Hematopoietic multipotent progenitor cell treated with erythropoietin and hydrocortisone succinate and interleukin-3 and kit ligand, for 6 days (in vitro differentiated cells): ENCODE measurements around the gene SEMA5A.

Source experiments
- DNase-seq: peaks from one replicate; pipeline ENCODE4 v3.0.0-alpha.2; 2015

SEMA5A gene

DNA sequence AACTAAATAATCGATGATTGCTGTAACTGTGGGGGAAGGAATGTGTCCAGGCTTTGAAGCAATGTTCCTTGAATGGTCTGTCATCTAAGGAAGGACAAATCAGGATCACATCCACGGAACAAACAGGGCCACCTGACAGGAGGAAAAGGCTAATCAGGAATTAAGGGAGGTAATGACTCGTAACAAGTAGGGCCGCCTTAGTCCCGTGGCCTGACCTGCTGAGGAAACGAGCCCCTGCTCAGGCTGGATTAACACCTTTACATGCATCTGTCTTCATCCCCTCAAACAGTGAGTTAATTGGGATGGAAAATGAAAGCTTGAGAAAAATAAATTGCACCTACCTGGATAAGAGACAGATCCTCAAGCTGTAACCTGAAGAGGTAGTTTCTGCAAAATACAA, 227.8 kb downstream of the SEMA5A start:
- DNase-seq: no peak

DNA sequence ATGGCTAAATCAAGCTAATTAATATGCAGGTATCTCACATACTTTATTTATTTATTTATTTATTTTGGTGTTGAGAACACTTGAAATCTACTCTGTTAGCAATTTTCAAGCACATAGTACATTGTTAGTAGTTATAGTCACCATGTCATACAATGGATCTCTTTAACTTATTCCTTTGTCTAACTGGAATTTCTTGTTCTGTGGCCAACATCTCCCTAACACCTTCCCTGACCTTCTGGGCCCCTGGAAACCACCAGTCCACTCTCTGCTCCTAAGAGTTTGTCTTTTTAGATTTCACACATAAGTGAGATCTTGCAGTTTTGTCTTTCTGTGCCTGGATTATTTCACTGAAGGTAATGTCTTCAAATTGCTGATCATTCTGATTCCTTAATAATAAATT, 229.1 kb downstream of the SEMA5A start:
- DNase-seq: no peak

DNA sequence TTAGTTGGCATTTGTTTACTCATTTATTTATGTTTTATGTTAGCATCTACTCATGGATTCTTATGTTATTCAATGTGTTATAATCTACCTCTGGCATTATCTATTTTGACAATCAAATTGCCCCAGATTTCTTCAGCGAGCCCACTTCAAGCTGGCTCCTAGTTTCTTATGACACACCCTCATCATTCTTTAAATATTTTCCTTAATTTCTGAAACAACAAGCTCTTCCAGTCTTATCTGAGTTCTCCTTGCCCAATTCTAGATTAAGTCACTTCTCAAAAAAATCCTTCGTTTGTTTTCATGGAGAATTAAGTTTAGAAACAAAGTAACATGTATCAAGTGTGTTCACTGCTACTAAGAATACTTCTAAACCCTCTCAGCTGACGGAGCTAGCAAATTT, 229.8 kb downstream of the SEMA5A start:
- DNase-seq: no peak

DNA sequence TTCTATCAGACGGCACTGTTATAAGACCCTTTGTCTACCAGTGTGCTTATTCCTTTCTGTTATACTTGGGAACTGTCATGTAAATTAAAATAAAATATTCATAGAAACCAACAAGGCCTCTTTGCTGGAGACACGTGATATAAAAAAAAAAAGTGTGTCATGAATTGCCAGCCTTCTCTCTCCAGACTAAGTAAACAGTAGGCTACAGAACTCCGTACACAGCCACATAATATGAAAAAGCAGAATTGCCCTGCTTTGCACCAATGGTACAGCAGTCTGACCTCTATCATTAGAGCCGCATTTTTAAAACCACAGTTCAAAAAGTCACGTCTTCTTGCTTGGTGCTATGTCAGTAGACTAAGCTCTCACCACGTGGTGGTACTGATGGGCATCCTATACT, 231.3 kb downstream of the SEMA5A start:
- no peak for DNase-seq

DNA sequence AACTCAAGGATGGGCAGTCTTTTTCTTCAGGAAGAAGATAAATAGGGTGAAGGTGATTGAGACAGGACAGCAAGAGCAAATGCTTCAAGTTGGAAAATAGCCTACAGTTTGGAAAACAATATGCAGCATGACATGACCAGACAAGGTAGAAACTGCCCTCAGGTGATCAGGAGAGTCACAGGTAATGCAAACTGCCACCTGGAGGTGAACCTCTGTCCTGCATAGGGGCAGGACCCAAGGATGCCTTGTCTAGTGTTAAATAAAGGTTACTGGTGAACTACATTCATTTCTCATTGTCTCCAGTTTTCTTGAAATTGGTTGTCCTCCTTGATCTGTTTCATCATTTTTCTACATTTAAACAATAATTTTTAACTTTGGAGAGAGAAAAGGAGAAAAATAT, 232.1 kb downstream of the SEMA5A start:
- DNase-seq: no peak

GRCh38 chr5:9307150-9307549, 238.7 kb downstream of the SEMA5A start:
- no peak for DNase-seq

- no peak for DNase-seq
Measured at GRCh38 chr5:9302218-9302617, 243.7 kb downstream of the SEMA5A start.

DNA sequence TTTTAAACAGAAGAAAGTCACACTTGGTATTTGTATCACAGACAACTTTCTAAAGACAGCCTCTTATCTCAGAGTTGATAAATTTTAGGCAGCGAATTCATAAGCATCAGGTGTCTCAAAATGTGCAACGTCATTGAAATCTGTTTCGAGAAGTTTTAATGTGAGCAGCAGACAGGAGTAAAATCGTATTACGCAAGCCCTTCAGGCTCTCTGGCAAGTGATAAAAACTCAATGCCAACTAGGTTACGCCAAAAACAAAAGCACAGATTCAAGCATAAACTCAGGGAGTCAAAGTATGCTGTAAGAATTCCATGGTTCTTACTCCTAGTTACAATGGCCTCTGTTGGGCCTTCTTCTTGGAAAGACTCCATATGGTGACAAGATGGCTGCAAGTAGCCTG, 244.7 kb downstream of the SEMA5A start:
- no peak for DNase-seq

DNA sequence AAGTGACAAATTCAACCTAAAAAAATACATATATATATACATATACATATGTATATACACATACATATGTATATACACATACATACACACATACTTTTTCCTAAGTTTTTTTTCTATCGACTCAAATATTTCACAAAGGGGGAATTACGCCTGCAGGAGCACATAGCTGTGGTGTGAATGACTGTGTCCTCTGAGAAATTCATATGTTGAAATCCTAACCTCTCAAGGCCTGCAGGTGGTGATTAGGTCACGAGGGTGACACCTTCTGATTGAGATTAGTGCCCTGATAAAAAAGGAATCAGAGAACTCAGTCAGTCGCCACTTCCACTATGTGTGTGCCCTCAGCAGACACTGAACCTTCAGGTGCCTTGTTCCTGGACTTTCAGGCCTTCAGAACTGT, 248.7 kb downstream of the SEMA5A start:
- DNase-seq: no peak

DNA sequence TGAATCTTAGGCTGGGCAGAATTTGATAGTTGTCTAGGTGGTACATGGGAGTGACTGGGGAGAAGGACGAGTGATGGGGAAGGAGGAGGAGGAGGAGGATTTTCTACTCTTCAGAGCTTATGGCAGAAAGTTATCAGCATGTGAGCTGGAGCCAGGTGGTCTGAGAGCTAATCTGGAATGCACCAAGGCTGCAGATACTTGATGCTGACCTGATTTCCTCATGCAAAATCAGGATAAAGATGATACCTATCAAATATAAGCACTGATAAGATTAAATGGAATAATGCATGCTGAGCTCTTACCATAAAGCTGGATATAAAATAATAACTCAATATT, 250.4 kb downstream of the SEMA5A start:
- DNase-seq: no peak

- DNase-seq: no peak
Measured at GRCh38 chr5:9294793-9295465, 250.9 kb downstream of the SEMA5A start.

DNA sequence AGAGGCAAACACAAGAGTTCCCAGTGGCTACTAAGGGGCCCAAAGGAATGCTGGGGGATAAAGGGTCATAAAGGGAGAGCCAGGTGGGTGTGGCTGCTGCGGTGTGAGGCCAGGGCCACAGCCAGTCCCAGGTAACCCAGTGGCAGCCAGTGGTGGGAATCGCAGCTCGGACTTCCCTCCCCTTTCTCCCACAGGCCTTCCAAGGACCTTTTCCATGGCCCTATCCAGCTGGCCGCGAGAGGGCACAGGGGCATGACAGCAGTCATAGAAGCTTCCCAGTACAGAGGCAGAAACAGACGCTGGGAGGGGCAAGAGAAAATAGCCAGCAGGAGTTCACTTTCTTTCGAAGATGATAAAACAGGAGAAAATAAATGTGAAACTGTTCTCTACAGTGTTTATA, 257.6 kb downstream of the SEMA5A start:
- no peak for DNase-seq

DNA sequence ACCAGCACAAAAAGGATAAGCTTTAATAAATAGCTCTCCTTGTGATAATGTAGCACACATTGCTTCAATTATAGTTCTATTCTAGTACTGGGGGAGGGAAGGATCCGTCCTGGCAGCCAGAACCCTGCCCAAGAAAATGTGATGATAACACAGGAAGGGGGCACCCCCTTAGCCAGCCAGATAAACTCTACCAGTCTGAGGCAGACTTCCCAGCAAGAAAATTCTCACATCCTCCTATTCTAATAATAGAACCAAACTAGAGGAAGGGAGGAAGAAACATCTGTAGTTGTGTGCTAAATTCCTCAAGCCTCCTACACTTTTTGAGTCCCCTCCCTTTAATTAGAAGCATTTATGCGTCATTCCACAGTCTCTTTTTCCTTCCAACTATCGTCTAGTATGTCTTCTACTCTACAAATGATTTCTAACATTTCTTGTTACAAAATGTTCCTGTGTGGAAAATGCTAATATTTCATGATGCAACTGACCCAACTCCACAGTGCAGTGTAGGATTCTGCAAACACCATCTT, 261.0 kb downstream of the SEMA5A start:
- no peak for DNase-seq

- DNase-seq: no peak
Measured at GRCh38 chr5:9284272-9284671, 261.6 kb downstream of the SEMA5A start.

DNA sequence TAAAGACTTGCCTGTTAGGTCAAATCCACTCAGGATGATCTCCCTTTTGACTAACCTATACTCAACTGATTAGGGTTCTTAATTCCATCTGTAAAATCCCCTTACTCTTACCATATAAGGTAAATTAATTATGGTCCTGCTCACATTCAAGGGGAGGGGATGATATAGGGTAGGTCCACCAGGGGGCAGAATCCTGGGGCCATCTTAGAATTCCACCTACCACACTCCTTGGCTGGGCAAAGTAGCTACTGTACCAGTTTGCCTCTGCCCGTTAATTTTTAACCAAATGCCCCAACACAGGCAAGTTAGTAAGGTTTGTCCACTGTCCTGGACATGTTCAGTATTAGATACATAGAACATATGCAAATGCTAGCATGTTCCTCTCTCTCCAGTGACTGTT, 262.4 kb downstream of the SEMA5A start:
- no peak for DNase-seq

GRCh38 chr5:9283021-9283420, 262.9 kb downstream of the SEMA5A start:
- DNase-seq: no peak

GRCh38 chr5:9282211-9282610, 263.7 kb downstream of the SEMA5A start:
- DNase-seq: no peak

DNA sequence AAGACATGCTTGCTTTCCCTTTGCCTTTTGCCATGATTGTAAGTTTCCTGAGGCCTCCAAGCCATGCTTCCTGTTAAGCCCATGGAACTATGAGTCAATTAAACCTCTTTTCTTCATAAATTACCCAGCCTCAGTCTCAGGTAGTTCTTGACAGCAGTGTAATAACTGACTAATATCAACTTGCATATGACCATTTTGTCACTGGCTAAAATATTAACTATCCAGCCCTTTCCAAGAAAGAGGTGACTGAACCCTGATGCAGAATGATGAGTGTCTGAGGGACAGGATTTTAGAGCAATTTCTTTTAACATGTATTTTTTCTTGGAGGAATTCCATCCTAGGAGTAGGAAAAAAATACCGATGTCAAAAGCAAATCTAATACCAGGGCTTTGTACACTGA, 266.1 kb downstream of the SEMA5A start:
- DNase-seq: no peak

DNA sequence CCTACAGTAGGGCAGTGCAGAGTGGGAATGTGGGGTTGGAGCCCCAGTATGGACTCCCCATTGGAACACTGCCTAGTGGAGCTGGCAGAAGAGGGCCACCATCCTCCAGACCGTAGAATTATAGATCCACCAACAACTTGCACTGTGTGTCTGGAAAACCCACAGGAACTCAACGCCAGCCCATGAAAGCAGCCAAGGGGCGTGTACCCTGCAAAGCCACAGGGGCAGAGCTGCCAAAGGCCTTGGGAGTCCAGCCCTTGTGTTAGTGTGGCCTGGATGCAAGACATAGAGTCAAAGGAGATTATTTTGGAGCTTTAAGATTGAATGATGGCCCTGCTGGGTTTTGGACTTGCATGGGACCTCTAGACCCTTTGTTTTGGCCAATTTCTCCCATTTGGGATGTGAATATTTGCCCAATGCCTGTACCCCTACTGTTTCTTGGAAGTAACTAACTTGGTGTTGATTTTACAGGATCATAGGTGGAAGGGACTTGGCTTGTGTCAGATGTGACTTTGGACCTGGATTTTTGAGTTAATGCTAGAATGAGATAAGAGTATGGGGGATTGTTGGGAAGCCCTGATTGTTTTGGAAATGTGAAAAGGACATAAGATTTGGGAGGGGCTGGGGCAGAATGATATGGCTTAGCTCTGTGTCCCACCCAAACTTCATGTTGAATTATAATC, 266.8 kb downstream of the SEMA5A start:
- DNase-seq: no peak

DNA sequence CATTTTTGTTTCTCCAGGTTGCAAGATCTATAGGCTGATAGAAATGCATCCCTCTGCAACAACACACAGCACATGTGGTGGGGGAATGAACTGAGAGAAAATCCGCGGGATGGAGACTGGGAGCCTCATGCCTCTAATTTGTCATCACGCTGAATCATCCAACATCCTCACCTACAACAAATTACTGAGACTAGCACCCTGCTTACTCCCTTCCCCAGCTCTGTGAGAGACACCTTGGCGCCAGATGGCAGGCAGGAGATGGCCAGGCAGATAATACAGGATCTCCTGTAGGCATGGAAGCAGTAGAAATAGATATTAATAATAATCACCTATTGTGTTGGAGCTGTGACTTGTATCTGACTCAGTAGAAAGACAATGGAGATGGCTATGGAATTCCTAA, 276.9 kb downstream of the SEMA5A start:
- no peak for DNase-seq

- DNase-seq: no peak
Measured at GRCh38 chr5:9268226-9268625, 277.6 kb downstream of the SEMA5A start.

GRCh38 chr5:9265441-9266287, 280.2 kb downstream of the SEMA5A start:
- DNase-seq: no peak

DNA sequence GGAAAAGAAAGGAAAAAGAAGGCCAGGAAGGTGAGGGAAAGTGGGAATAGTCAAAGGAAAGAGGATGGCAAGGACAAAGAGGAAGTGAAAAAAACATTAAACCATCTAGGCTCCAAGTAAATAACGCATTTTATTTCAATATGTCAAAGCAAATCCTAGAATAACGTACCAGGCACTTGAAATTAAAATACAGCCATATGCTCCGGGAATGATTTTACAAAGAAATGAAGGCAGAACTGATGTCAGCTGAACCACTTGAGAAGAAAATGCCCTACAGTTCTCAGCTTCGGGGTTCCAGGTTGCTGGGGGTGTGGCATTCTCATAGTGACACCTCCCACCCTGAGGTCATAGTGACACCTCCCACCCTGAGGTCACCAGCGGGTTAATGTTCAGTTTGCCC, 281.6 kb downstream of the SEMA5A start:
- no peak for DNase-seq

GRCh38 chr5:9263656-9264055, 282.2 kb downstream of the SEMA5A start:
- no peak for DNase-seq
